PC-3 (cell line): ENCODE measurements around the gene GABRP. TPM values are rescaled to one million over a fixed set of nuclear protein-coding genes. Genes with fewer than 3 reads are reported as not detected.

Experiments used
- ATAC-seq: fragments of 200-7000 bp; cut with Tn5 transposase; 2 replicates; pipeline ENCODE4 v1.9.1; 2020; ENCODE audit warnings: mild to moderate bottlenecking, moderate library complexity
- BruUV-seq: library from RNA; stranded (reverse); fragments of 400-500 nt; replicated peaks from 2 replicates; lab custom pipeline; 2021; lab: Mats Ljungman, UMichigan
- CTCF ChIA-PET: fragments of 300-600 bp; sonication (Branson Sonifier 250); formaldehyde crosslinking; loops from one replicate; lab custom pipeline; 2022; ENCODE audit warnings: antibody characterized with exemption; lab: Charles Lee
- POLR2A ChIA-PET: fragments of 300-600 bp; sonication (Branson Sonifier 250); formaldehyde crosslinking; loops from one replicate; lab custom pipeline; 2022; ENCODE audit warnings: antibody characterized with exemption; ENCODE audit not compliant: unreplicated experiment; lab: Charles Lee
- DNase-seq: peaks from one replicate; pipeline ENCODE4 v3.0.0-alpha.2; 2015
- H2AFZ ChIP-seq: fragments of 300-600 bp; sonication (generic); 2 replicates; pipeline ENCODE4 v1.6.0; 2016; ENCODE audit warnings: antibody characterized with exemption, low read length
- H3F3A ChIP-seq: fragments of 300-600 bp; sonication (generic); one replicate; pipeline ENCODE4 v1.6.0; 2017; ENCODE audit warnings: antibody characterized with exemption, low read length, control low read depth, mild to moderate bottlenecking; ENCODE audit not compliant: unreplicated experiment
- H3K27ac ChIP-seq: fragments of 300-600 bp; sonication (generic); 2 replicates; pipeline ENCODE4 v1.5.1; 2016; ENCODE audit warnings: mild to moderate bottlenecking, low read length
- H3K27me3 ChIP-seq: fragments of 300-600 bp; sonication (generic); 2 replicates; pipeline ENCODE4 v1.6.1; 2016; ENCODE audit warnings: low read length, mixed read lengths
- H3K36me3 ChIP-seq: fragments of 300-600 bp; sonication (generic); 2 replicates; pipeline ENCODE4 v1.6.1; 2016; ENCODE audit warnings: low read depth, mixed run types, low read length, mixed read lengths
- H3K4me1 ChIP-seq: fragments of 300-600 bp; sonication (generic); 2 replicates; pipeline ENCODE4 v1.5.1; 2016; ENCODE audit warnings: low read length; ENCODE audit not compliant: insufficient read depth
- H3K4me2 ChIP-seq: fragments of 300-600 bp; sonication (generic); 2 replicates; pipeline ENCODE4 v1.6.0; 2016; ENCODE audit warnings: low read length
- H3K4me3 ChIP-seq: fragments of 300-600 bp; sonication (generic); 2 replicates; pipeline ENCODE4 v1.5.1; 2016; ENCODE audit warnings: mild to moderate bottlenecking, low read length, mixed read lengths
- H3K79me2 ChIP-seq: fragments of 300-600 bp; sonication (generic); 2 replicates; pipeline ENCODE4 v1.6.1; 2017; ENCODE audit warnings: low read length, mixed read lengths
- H3K9ac ChIP-seq: fragments of 300-600 bp; sonication (generic); 2 replicates; pipeline ENCODE4 v1.6.0; 2016; ENCODE audit warnings: mild to moderate bottlenecking, low read length
- H3K9me2 ChIP-seq: fragments of 300-600 bp; sonication (generic); replicated peaks from 2 replicates; pipeline ENCODE4 v1.6.1; 2016; ENCODE audit warnings: mixed run types, low read length, mixed read lengths
- H3K9me3 ChIP-seq: fragments of 300-600 bp; sonication (generic); 2 replicates; pipeline ENCODE4 v1.6.1; 2016; ENCODE audit warnings: low read length, mixed read lengths
- H4K20me1 ChIP-seq: fragments of 300-600 bp; sonication (generic); 2 replicates; pipeline ENCODE4 v1.6.1; 2016; ENCODE audit warnings: low read length, mixed read lengths
- CTCF ChIP-seq: fragments of 300-600 bp; sonication (generic); conservative IDR thresholded peaks from 2 replicates; pipeline ENCODE4 v1.5.1; 2017; ENCODE audit warnings: antibody characterized with exemption, low read depth, mild to moderate bottlenecking, low read length
- EZH2 ChIP-seq: fragments of 300-600 bp; sonication (generic); IDR thresholded peaks from one replicate; pipeline ENCODE4 v1.6.1; 2017; ENCODE audit warnings: antibody characterized with exemption, mild to moderate bottlenecking, low read length; ENCODE audit not compliant: unreplicated experiment
- EZH2phosphoT487 ChIP-seq: fragments of 300-600 bp; sonication (generic); IDR thresholded peaks from 2 replicates; pipeline ENCODE4 v1.6.1; 2018; ENCODE audit warnings: mild to moderate bottlenecking, antibody characterized with exemption, low read length, borderline replicate concordance
- intact Hi-C: fragments of 100-400 bp; cut with micrococcal nuclease; formaldehyde crosslinking; loops from 2 replicates; pipeline ENCODE4 v1.9.0; 2023
- total RNA-seq: library from RNA; depleted of rRNA; stranded (reverse); fragments of >200 nt; gene quantifications from 2 replicates; pipeline ENCODE4 v1.2.3, GENCODE V29; 2014

Gene GABRP
- total RNA-seq, 1 experiment from 2014 or later = not detected

- DNase-seq = no peak
- no peak overlapping the region for H3K27ac ChIP-seq
- CTCF ChIA-PET = no interaction called here
- H3K79me2 ChIP-seq = no peaks in the 10 kb centered on the region
- BruUV-seq = no TSS peak
- no peaks in the 10 kb centered on the region for H3K9me3 ChIP-seq
- TF ChIP-seq EZH2phosphoT487 = no peak
- TF ChIP-seq CTCF = no peak
- no peak for TF ChIP-seq EZH2
- H3K36me3 ChIP-seq = no peaks in the 10 kb centered on the region
- POLR2A ChIA-PET = no interaction called here
- H3F3A ChIP-seq = no peaks in the 10 kb centered on the region
- no peak overlapping the region for H3K4me3 ChIP-seq
- no peaks in the 10 kb centered on the region for H4K20me1 ChIP-seq
- intact Hi-C loops = no loop called here
- no peaks in the 10 kb centered on the region for H3K27me3 ChIP-seq
- no peaks in the 10 kb centered on the region for H3K4me1 ChIP-seq
- H3K9me2 ChIP-seq = no peaks in the 10 kb centered on the region
- no peak overlapping the region for H3K9ac ChIP-seq
- no peak overlapping the region for H3K4me2 ChIP-seq
- H2AFZ ChIP-seq = no peak overlapping the region
- ATAC-seq = no peak
Measured at GRCh38 chr5:170846846-170847245, 63.3 kb downstream of the GABRP start.

- intact Hi-C loops = no loop called here
- no peak overlapping the region for H3K4me2 ChIP-seq
- no peaks in the 10 kb centered on the region for H3K4me1 ChIP-seq
- H3F3A ChIP-seq = no peaks in the 10 kb centered on the region
- no peaks in the 10 kb centered on the region for H3K79me2 ChIP-seq
- ATAC-seq (peak; percentile 48; the same call in 1 of the 2 replicates), DNase-seq (peak; percentile 30)
- no peaks in the 10 kb centered on the region for H3K27me3 ChIP-seq
- no peak for TF ChIP-seq CTCF
- no peak overlapping the region for H3K9ac ChIP-seq
- CTCF ChIA-PET = no interaction called here
- H3K4me3 ChIP-seq = no peak overlapping the region
- H2AFZ ChIP-seq = no peak overlapping the region
- no TSS peak for BruUV-seq
- no peaks in the 10 kb centered on the region for H4K20me1 ChIP-seq
- H3K36me3 ChIP-seq = no peaks in the 10 kb centered on the region
- no peak overlapping the region for H3K27ac ChIP-seq
- POLR2A ChIA-PET = no interaction called here
- H3K9me3 ChIP-seq = no peaks in the 10 kb centered on the region
- no peaks in the 10 kb centered on the region for H3K9me2 ChIP-seq
Measured at GRCh38 chr5:170848033-170848432, 64.5 kb downstream of the GABRP start.

GRCh38 chr5:170849374-170849773 is 65.8 kb downstream of the GABRP start:
- Histone ChIP-seq H3K79me2 (no peaks in the 10 kb centered on the region), H3F3A (no peaks in the 10 kb centered on the region), H4K20me1 (no peaks in the 10 kb centered on the region), H2AFZ (no peak overlapping the region), H3K4me1 (no peaks in the 10 kb centered on the region), H3K27ac (no peak overlapping the region), H3K27me3 (no peaks in the 10 kb centered on the region), H3K9me3 (no peaks in the 10 kb centered on the region), H3K4me3 (no peak overlapping the region), H3K9ac (no peak overlapping the region), H3K9me2 (no peaks in the 10 kb centered on the region), H3K4me2 (no peak overlapping the region), H3K36me3 (no peaks in the 10 kb centered on the region)
- BruUV-seq = no TSS peak
- no peak for DNase-seq
- ChIA-PET POLR2A (no interaction called here), CTCF (no interaction called here)
- no peak for ATAC-seq
- no peak for TF ChIP-seq EZH2phosphoT487
- no peak for TF ChIP-seq CTCF
- TF ChIP-seq EZH2 = no peak
- intact Hi-C loops = no loop called here
